Subcutaneous adipose tissue (tissue), 4 donors: ENCODE results near the gene LTBP1. TPM values are rescaled to one million over a fixed set of nuclear protein-coding genes. Genes with fewer than 3 reads are reported as not detected.

Experiments used
- total RNA-seq, 4 donors: library from RNA; depleted of rRNA; stranded (reverse); fragments of >200 nt; gene quantifications; one replicate each; pipeline ENCODE4 v1.1.0, GENCODE V29; 2016
- TF ChIP-seq, protein P1 (sequence below): fragments of 450-650 bp; IDR thresholded peaks from one replicate; pipeline ENCODE4 v1.5.1; 2016; ENCODE audit warnings: low read depth, mild to moderate bottlenecking, control low read depth, antibody characterized with exemption, moderate library complexity

LTBP1 gene
- total RNA-seq, 4 donors from 2014 or later: 11.0 to 15.5 (median 12.7) TPM

DNA sequence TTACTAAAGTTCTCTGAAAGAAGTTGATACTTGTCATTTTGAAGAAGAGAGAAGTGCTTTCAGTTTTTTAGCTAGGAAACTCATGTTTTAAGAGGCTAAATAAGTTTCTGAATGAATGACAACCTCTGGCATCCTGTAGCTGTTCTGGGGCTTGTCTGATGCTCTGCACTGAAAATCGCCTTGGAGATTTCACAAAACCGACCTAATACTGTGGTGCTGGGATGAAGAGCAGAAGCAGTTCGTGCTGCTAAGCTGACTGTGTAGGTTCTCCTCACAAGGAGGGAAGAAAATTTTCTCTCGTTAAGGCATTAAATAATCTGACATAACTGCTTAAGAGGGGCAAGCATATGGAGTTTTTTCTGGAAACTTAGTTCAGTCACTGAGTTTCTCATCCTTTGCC, 193.2 kb downstream of the LTBP1 start:
- TF ChIP-seq, protein P1, sequence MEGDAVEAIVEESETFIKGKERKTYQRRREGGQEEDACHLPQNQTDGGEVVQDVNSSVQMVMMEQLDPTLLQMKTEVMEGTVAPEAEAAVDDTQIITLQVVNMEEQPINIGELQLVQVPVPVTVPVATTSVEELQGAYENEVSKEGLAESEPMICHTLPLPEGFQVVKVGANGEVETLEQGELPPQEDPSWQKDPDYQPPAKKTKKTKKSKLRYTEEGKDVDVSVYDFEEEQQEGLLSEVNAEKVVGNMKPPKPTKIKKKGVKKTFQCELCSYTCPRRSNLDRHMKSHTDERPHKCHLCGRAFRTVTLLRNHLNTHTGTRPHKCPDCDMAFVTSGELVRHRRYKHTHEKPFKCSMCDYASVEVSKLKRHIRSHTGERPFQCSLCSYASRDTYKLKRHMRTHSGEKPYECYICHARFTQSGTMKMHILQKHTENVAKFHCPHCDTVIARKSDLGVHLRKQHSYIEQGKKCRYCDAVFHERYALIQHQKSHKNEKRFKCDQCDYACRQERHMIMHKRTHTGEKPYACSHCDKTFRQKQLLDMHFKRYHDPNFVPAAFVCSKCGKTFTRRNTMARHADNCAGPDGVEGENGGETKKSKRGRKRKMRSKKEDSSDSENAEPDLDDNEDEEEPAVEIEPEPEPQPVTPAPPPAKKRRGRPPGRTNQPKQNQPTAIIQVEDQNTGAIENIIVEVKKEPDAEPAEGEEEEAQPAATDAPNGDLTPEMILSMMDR: no peak

DNA sequence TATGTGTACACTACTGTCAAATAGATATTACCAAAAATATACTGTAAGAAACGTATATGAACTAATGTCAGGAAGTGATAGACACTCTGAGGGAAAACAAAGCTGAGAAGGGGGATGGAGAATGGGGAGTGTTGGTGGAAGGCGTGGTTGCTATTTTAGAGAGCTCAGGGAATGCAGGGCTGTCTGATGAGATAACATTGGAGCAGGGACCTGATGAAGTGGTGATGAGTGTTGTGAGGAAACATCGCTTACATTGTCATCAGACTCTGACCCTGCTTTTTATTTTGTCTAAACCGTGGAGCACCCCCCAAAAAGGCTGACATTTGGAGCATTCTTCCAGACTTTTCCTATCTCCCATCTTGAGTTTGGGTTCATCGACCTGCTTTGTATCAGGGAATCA, 194.7 kb downstream of the LTBP1 start:
- TF ChIP-seq, protein P1: no peak

DNA sequence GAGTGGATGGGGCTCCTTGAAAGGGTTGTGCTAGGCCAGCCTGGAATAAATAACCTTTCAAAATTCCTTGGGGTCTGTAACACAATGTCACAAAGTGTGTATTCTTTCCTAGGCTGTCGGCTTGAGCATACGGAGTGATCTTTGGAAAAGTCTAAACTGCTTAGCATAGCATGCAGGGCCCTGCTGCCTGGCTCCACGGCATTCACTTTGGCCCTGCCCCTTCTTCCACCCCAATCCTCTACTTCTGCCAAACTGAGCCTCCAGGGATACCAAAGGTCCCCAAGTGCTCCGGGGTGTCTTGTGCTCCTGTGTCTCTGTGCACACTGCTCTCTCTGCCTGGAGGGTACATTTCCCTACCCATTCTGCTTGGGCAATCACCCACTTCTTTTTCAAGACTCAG, 196.1 kb downstream of the LTBP1 start:
- TF ChIP-seq, protein P1: no peak

DNA sequence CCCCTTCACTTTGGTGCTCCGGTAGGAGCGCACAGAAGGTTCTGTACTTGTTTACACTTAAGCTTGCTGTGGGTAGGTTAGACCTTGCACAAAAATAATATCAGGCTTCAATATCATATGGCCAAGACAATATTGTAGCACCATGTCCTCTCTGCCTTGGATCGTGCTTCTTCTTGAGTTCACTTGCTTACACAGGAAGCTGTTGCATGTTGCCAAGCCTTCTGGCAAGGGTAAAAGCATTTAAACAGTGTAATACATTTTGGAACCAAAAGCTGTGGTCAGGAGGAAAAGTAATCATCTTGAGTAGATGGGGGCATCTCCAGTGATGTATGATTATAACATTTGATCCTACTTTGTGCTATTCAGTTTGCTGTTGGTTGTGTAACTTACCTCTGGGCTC, 197.5 kb downstream of the LTBP1 start:
- TF ChIP-seq, protein P1: no peak

DNA sequence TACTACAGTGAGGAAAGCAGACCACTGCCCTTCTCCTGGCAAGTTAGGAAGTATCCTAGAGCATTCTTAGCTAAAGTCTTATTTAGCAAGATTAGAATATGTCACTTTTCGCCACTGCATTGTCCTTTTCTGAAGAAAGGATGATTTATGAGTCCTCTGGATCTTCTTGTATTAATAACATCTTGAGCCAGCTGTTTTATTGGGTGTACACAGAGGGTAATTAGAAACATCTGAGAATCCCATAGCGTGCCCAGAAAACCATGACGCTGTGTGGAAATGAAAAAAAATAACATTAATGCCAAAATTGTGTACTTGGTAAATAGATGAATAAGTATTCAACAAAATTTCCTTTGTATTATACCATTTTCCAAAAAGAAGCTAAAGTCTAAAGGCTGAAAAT, 198.7 kb downstream of the LTBP1 start:
- TF ChIP-seq, protein P1: no peak

DNA sequence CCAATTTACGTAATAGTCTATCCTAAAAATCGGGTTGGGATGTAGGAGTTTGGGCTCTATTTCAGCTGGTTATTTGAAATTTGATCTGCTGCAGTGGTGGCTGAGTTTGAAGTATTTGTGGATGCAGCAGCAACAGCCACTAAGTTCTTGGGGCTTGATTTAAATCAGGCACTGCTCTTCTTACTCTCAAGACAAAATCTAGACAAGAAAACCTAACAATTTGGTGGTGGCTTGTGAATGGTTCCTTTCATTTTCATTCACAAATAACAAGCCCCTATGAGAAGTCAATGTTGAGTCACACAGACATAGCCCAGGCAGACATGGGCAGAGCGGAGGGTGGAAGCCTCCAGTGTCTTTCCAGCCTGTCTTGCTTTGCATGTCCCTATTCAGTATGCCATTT, 199.3 kb downstream of the LTBP1 start:
- TF ChIP-seq, protein P1: no peak

DNA sequence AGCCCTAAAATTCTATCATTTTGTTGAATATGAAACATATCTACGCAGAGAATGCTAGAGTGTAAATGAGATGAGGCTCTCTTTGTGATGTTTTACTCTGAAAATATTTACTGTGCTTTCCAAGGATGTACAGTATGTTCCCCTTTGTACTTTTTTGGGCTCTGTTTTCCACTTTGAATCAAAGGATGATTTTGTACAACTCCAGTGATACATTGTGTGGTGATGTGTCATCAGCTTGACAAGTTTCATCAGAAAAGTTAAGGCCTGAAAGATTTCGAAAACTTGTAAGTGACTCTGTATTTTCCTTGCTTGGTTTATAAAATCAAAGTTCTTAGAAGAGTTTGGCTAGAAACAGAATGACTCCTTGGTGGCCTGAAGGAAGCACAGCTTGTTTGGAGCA, 206.3 kb downstream of the LTBP1 start:
- TF ChIP-seq, protein P1: no peak
